ENCODE data around the gene S100B. TPM values are rescaled to one million over a fixed set of nuclear protein-coding genes. Genes with fewer than 3 reads are reported as not detected.

Gene S100B
- total RNA-seq, 1 experiment from 2014 or later: not detected

- TF ChIP-seq TCF7L2 (IDR thresholded peaks at IDR 0.05; ENCODE audit: borderline replicate concordance, extremely low read depth, insufficient read depth, insufficient read length) (no peak), SP1 (IDR thresholded peaks at IDR 0.05; ENCODE audit: low read depth) (no peak)
Observed at GRCh38 chr21:46550116-46550941, 54.6 kb downstream of the S100B start (continued).

DNA sequence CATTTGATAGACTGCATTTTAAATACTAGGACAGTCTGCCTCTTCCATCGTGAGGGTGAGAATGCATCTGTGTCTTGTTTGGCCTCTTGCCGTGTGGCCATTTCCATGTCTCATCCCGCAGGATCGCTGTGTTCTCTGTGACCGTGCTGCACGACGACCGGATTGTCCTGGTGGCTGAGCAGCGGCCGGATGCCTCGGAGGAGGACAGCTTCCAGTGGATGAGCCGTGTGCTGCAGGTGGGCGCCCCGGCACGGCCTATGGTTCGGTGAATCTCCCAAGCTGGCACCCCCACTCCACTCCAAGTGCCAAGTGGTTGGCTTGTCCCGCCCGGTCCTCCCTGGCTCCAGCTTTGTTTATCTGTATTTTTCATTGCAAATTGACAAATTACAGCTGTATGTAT lies 55.2 kb downstream of the S100B start:
- no peaks in the 10 kb centered on the region for H3K9me2 ChIP-seq (ENCODE audit: insufficient read depth)
- H3K79me2 ChIP-seq (ENCODE audit: insufficient read depth, low read length): no peaks in the 10 kb centered on the region
- no peak for TF ChIP-seq CEBPB (IDR thresholded peaks at IDR 0.05; ENCODE audit: low read depth)
- TF ChIP-seq SIN3A (IDR thresholded peaks at IDR 0.05; ENCODE audit: low read depth): no peak
- TF ChIP-seq JUND (IDR thresholded peaks at IDR 0.05): no peak
- TF ChIP-seq ZFX (IDR thresholded peaks at IDR 0.05): no peak
- TF ChIP-seq, protein P1, sequence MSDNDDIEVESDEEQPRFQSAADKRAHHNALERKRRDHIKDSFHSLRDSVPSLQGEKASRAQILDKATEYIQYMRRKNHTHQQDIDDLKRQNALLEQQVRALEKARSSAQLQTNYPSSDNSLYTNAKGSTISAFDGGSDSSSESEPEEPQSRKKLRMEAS (IDR thresholded peaks at IDR 0.05): no peak
- TF ChIP-seq ZNF274 (IDR thresholded peaks at IDR 0.05; ENCODE audit: low read depth, low read length): no peak
- no peak for TF ChIP-seq EZH2phosphoT487 (IDR thresholded peaks at IDR 0.05; ENCODE audit: borderline replicate concordance)
- TF ChIP-seq CBX3 (IDR thresholded peaks at IDR 0.05; ENCODE audit: low read depth): no peak
- TF ChIP-seq EGR1 (IDR thresholded peaks at IDR 0.05; ENCODE audit: low read depth): no peak
- TF ChIP-seq RAD21 (IDR thresholded peaks at IDR 0.05; ENCODE audit: low read depth): no peak
- no peak for TF ChIP-seq EZH2 (IDR thresholded peaks at IDR 0.05)
- TF ChIP-seq POLR2AphosphoS5 (IDR thresholded peaks at IDR 0.05; ENCODE audit: low read depth, low read length): no peak
- no peak for TF ChIP-seq ELF1 (IDR thresholded peaks at IDR 0.05; ENCODE audit: borderline replicate concordance, low read depth)
- TF ChIP-seq SRF (IDR thresholded peaks at IDR 0.05; ENCODE audit: low read depth): no peak
- ATAC-seq (no peak), DNase-seq (ENCODE audit: low read depth, low spot score) (no peak)
- CTCF ChIA-PET: no interaction called here
- no peaks in the 10 kb centered on the region for H3K4me1 ChIP-seq (ENCODE audit: control insufficient read depth in 1 of 2, insufficient read depth in 2 of 2, low read length in 2 of 2)
- H3K36me3 ChIP-seq (ENCODE audit: control insufficient read depth in 1 of 2, insufficient read depth in 2 of 2, low read length in 2 of 2): peaks cover 8 to 17% of the 10 kb centered on the region in 2 experiments; a peak in 3 of 4 replicates
- BruUV-seq (replicated peaks): no TSS peak
- RAD21 ChIA-PET (ENCODE audit: low non-redundant PET in 1 of 2, low total read pairs in 2 of 2, uncharacterized antibody in 2 of 2, unreplicated experiment in 2 of 2): no interaction called here
- no peaks in the 10 kb centered on the region for H3K9me3 ChIP-seq (ENCODE audit: control insufficient read depth in 1 of 2, insufficient read depth in 1 of 2, low read depth in 1 of 2, low read length in 2 of 2)
- no peak overlapping the region for H3K9ac ChIP-seq (ENCODE audit: low read length)
- intact Hi-C loops (cut with micrococcal nuclease): no loop called here
- H3K4me3 ChIP-seq (replicated peaks in 1 of 2; ENCODE audit: low read depth in 1 of 2, low read length in 2 of 2): no peak overlapping the region
- no peak overlapping the region for H3K27ac ChIP-seq (ENCODE audit: low read depth, low read length)
- POLR2A ChIA-PET: no interaction called here
- no peak overlapping the region for H2AFZ ChIP-seq (ENCODE audit: low read depth, low read length, poor library complexity, severe bottlenecking)
- no peaks in the 10 kb centered on the region for H4K20me1 ChIP-seq (ENCODE audit: insufficient read depth)
- no peaks in the 10 kb centered on the region for H3K27me3 ChIP-seq (ENCODE audit: insufficient read depth, low read length)
- no peak overlapping the region for H3K4me2 ChIP-seq (ENCODE audit: low read length)

Other genes with a start within 250 kb of the S100B start
- 39.9 TPM for gene DIP2A, start 146.2 kb downstream of the S100B start, total RNA-seq (2021; ENCODE audit: unreplicated experiment)
- gene PRMT2, start 30.6 kb upstream of the S100B start, total RNA-seq (2021; ENCODE audit: unreplicated experiment): 59.1 TPM